ENCODE results near the gene NKAIN2.

Gene NKAIN2

GRCh38 chr6:124660185-124660584, 856.5 kb downstream of the NKAIN2 start:
- TF ChIP-seq POLR2A (IDR thresholded peaks at IDR 0.05; ENCODE audit: low read depth, low read length) = no peak

GRCh38 chr6:124661097-124661661, 857.5 kb downstream of the NKAIN2 start:
- FAIRE-seq = no peak

More at GRCh38 chr6:124660185-124660584, 856.5 kb downstream of the NKAIN2 start:
- FAIRE-seq = no peak
- DNase-seq (ENCODE audit: insufficient read length, low spot score) = no peak

GRCh38 chr6:124668028-124668427, 864.4 kb downstream of the NKAIN2 start:
- DNase-seq (ENCODE audit: insufficient read length, low spot score) (no peak), FAIRE-seq (no peak)
- TF ChIP-seq POLR2A (IDR thresholded peaks at IDR 0.05; ENCODE audit: low read depth, low read length) = no peak

More at GRCh38 chr6:124661097-124661661, 857.5 kb downstream of the NKAIN2 start:
- no peak for TF ChIP-seq POLR2A (IDR thresholded peaks at IDR 0.05; ENCODE audit: low read depth, low read length)
- DNase-seq (ENCODE audit: insufficient read length, low spot score) = no peak

GRCh38 chr6:124669713-124670480, 866.2 kb downstream of the NKAIN2 start:
- TF ChIP-seq POLR2A (IDR thresholded peaks at IDR 0.05; ENCODE audit: low read depth, low read length) = no peak
- DNase-seq (ENCODE audit: insufficient read length, low spot score) (no peak), FAIRE-seq (no peak)

GRCh38 chr6:124670801-124671200, 867.1 kb downstream of the NKAIN2 start:
- DNase-seq (ENCODE audit: insufficient read length, low spot score) (no peak), FAIRE-seq (no peak)
- TF ChIP-seq POLR2A (IDR thresholded peaks at IDR 0.05; ENCODE audit: low read depth, low read length) = no peak

- TF ChIP-seq POLR2A (IDR thresholded peaks at IDR 0.05; ENCODE audit: low read depth, low read length) = no peak
- FAIRE-seq (no peak), DNase-seq (ENCODE audit: insufficient read length, low spot score) (no peak)
These were observed 867.7 kb downstream of the NKAIN2 start for GRCh38 chr6:124671324-124671723.

GRCh38 chr6:124674042-124674441, 870.4 kb downstream of the NKAIN2 start:
- no peak for TF ChIP-seq POLR2A (IDR thresholded peaks at IDR 0.05; ENCODE audit: low read depth, low read length)
- no peak for DNase-seq (ENCODE audit: insufficient read length, low spot score)
- FAIRE-seq = no peak

GRCh38 chr6:124676033-124676432, 872.4 kb downstream of the NKAIN2 start:
- TF ChIP-seq POLR2A (IDR thresholded peaks at IDR 0.05; ENCODE audit: low read depth, low read length) = no peak
- FAIRE-seq (no peak), DNase-seq (ENCODE audit: insufficient read length, low spot score) (no peak)

- no peak for FAIRE-seq
These were observed 874.2 kb downstream of the NKAIN2 start for GRCh38 chr6:124677874-124678273.

GRCh38 chr6:124679387-124679786, 875.7 kb downstream of the NKAIN2 start:
- FAIRE-seq (no peak), DNase-seq (ENCODE audit: insufficient read length, low spot score) (no peak)
- TF ChIP-seq POLR2A (IDR thresholded peaks at IDR 0.05; ENCODE audit: low read depth, low read length) = no peak

More at GRCh38 chr6:124677874-124678273, 874.2 kb downstream of the NKAIN2 start:
- no peak for DNase-seq (ENCODE audit: insufficient read length, low spot score)
- TF ChIP-seq POLR2A (IDR thresholded peaks at IDR 0.05; ENCODE audit: low read depth, low read length) = no peak

- DNase-seq (ENCODE audit: insufficient read length, low spot score) (no peak), FAIRE-seq (no peak)
These were observed 879.1 kb downstream of the NKAIN2 start for GRCh38 chr6:124682751-124683150.

GRCh38 chr6:124683507-124683906, 879.8 kb downstream of the NKAIN2 start:
- DNase-seq (ENCODE audit: insufficient read length, low spot score) = no peak
- FAIRE-seq = no peak
- no peak for TF ChIP-seq POLR2A (IDR thresholded peaks at IDR 0.05; ENCODE audit: low read depth, low read length)

More at GRCh38 chr6:124682751-124683150, 879.1 kb downstream of the NKAIN2 start:
- TF ChIP-seq POLR2A (IDR thresholded peaks at IDR 0.05; ENCODE audit: low read depth, low read length) = no peak

- TF ChIP-seq POLR2A (IDR thresholded peaks at IDR 0.05; ENCODE audit: low read depth, low read length) = no peak
- FAIRE-seq = no peak
These were observed 881.0 kb downstream of the NKAIN2 start for GRCh38 chr6:124684621-124685020.

GRCh38 chr6:124688369-124688768, 884.7 kb downstream of the NKAIN2 start:
- no peak for FAIRE-seq
- no peak for TF ChIP-seq POLR2A (IDR thresholded peaks at IDR 0.05; ENCODE audit: low read depth, low read length)
- no peak for DNase-seq (ENCODE audit: insufficient read length, low spot score)

More at GRCh38 chr6:124684621-124685020, 881.0 kb downstream of the NKAIN2 start:
- DNase-seq (ENCODE audit: insufficient read length, low spot score) = no peak
